IMR-90 (cell line): ENCODE data around the gene PGA3. TPM values are rescaled to one million over a fixed set of nuclear protein-coding genes. Genes with fewer than 3 reads are reported as not detected.

ENCODE experiments used
- ATAC-seq: fragments of 200-7000 bp; cut with Tn5 transposase; 2 replicates; pipeline ENCODE4 v1.9.1; 2020; ENCODE audit warnings: low read depth, mild to moderate bottlenecking, moderate library complexity
- BruUV-seq: library from RNA; stranded (reverse); fragments of 400-500 nt; replicated peaks from 2 replicates; lab custom pipeline; 2021; lab: Mats Ljungman, UMichigan
- CTCF ChIA-PET: fragments of 300-600 bp; formaldehyde crosslinking; extraction: SDS; loops from one replicate; lab custom pipeline; 2021; ENCODE audit warnings: antibody characterized with exemption; lab: Yijun Ruan, JAX
- POLR2A ChIA-PET: fragments of 300-600 bp; sonication (Branson Sonifier 250); formaldehyde crosslinking; loops from one replicate; lab custom pipeline; 2022; ENCODE audit warnings: antibody characterized with exemption; ENCODE audit not compliant: unreplicated experiment; lab: Charles Lee
- DNase-seq: peaks from one replicate; pipeline ENCODE4 v3.0.0; 2013
- H2AFZ ChIP-seq: replicated peaks from 2 replicates; pipeline ENCODE3; 2013; ENCODE audit warnings: low read length, mild to moderate bottlenecking; ENCODE audit not compliant: poor library complexity
- H2AK5ac ChIP-seq: 2 replicates; pipeline ENCODE4 v1.6.1; 2013; ENCODE audit warnings: low read depth, low read length, inconsistent platforms
- H2AK9ac ChIP-seq: replicated peaks from 2 replicates; pipeline ENCODE3; 2013; ENCODE audit warnings: mild to moderate bottlenecking, low read depth, low read length, moderate library complexity; ENCODE audit not compliant: poor library complexity
- H2BK120ac ChIP-seq: 2 replicates; pipeline ENCODE4 v1.6.1; 2013; ENCODE audit warnings: low read depth, low read length, inconsistent platforms
- H2BK15ac ChIP-seq: 3 replicates; pipeline ENCODE4 v1.6.1; 2013; ENCODE audit warnings: low read depth, low read length, inconsistent platforms
- H2BK20ac ChIP-seq: 2 replicates; pipeline ENCODE4 v1.6.1; 2013; ENCODE audit warnings: low read depth, mild to moderate bottlenecking, inconsistent platforms, low read length, moderate library complexity
- H2BK5ac ChIP-seq: 2 replicates; pipeline ENCODE4 v1.6.1; 2013; ENCODE audit warnings: mild to moderate bottlenecking, low read depth, low read length, inconsistent platforms; ENCODE audit not compliant: poor library complexity, severe bottlenecking
- H3K14ac ChIP-seq: replicated peaks from 2 replicates; pipeline ENCODE4 v1.6.1; 2013; ENCODE audit warnings: low read depth, low read length, inconsistent platforms
- H3K18ac ChIP-seq: 2 replicates; pipeline ENCODE4 v1.6.1; 2013; ENCODE audit warnings: low read depth, low read length, control low read depth
- H3K23ac ChIP-seq: 2 replicates; pipeline ENCODE4 v1.6.1; 2013; ENCODE audit warnings: low read depth, low read length, inconsistent platforms
- H3K27ac ChIP-seq: 2 replicates; pipeline ENCODE4 v1.5.1; 2013; ENCODE audit warnings: mild to moderate bottlenecking, control low read depth, low read length; ENCODE audit not compliant: insufficient read depth
- H3K27me3 ChIP-seq: 2 replicates; pipeline ENCODE4 v1.6.1; 2013; ENCODE audit warnings: low read length; ENCODE audit not compliant: control insufficient read depth, insufficient read depth
- H3K36me3 ChIP-seq: 2 replicates; pipeline ENCODE4 v1.6.1; 2013; ENCODE audit warnings: low read length, mixed read lengths; ENCODE audit not compliant: control insufficient read depth, insufficient read depth
- H3K4ac ChIP-seq: 2 replicates; pipeline ENCODE4 v1.6.1; 2013; ENCODE audit warnings: low read depth, low read length, inconsistent platforms
- H3K4me1 ChIP-seq: 2 replicates; pipeline ENCODE4 v1.6.1; 2013; ENCODE audit warnings: low read length, mixed read lengths; ENCODE audit not compliant: control insufficient read depth, insufficient read depth
- H3K4me2 ChIP-seq: 2 replicates; pipeline ENCODE4 v1.6.1; 2013; ENCODE audit warnings: low read depth, mild to moderate bottlenecking, control low read depth, low read length, moderate library complexity
- H3K4me3 ChIP-seq: 2 replicates; pipeline ENCODE4 v1.5.1; 2013; ENCODE audit warnings: low read depth, mild to moderate bottlenecking, control low read depth, low read length, moderate library complexity; ENCODE audit not compliant: insufficient read depth
- H3K56ac ChIP-seq: 2 replicates; pipeline ENCODE4 v1.6.1; 2013; ENCODE audit warnings: low read length, inconsistent platforms; ENCODE audit not compliant: insufficient read depth; ENCODE audit errors: extremely low read depth
- H3K79me1 ChIP-seq, 2 experiments: 2 replicates each; pipeline ENCODE4 v1.6.1; 2013; ENCODE audit warnings: low read length in 2 of 2, inconsistent platforms in 1 of 2, low read depth in 1 of 2
- H3K9ac ChIP-seq: 2 replicates; pipeline ENCODE4 v1.6.1; 2013; ENCODE audit warnings: low read depth, low read length, control low read depth
- H3K9me1 ChIP-seq: 2 replicates; pipeline ENCODE4 v1.6.1; 2013; ENCODE audit warnings: low read length, inconsistent platforms; ENCODE audit not compliant: insufficient read depth
- H3K9me3 ChIP-seq: 2 replicates; pipeline ENCODE4 v1.6.1; 2013; ENCODE audit warnings: low read length; ENCODE audit not compliant: control insufficient read depth, insufficient read depth
- H4K20me1 ChIP-seq: 2 replicates; pipeline ENCODE4 v1.6.1; 2013; ENCODE audit warnings: low read length, inconsistent platforms; ENCODE audit not compliant: insufficient read depth
- H4K5ac ChIP-seq: 2 replicates; pipeline ENCODE4 v1.6.1; 2013; ENCODE audit warnings: mild to moderate bottlenecking, low read depth, low read length, control low read depth
- H4K8ac ChIP-seq, 2 experiments: 2 replicates each; pipeline ENCODE4 v1.6.1; 2013; ENCODE audit warnings: low read depth in 2 of 2, low read length in 2 of 2, control low read depth in 1 of 2, inconsistent platforms in 1 of 2
- H4K91ac ChIP-seq: 2 replicates; pipeline ENCODE4 v1.6.1; 2013; ENCODE audit warnings: low read depth, low read length, inconsistent platforms; ENCODE audit not compliant: insufficient read depth
- BHLHE40 ChIP-seq: fragments of 150-350 bp; IDR thresholded peaks from 2 replicates; pipeline ENCODE4 v1.6.1; 2016; ENCODE audit warnings: mild to moderate bottlenecking, low read depth, low read length
- SMC3 ChIP-seq: fragments of 150-350 bp; IDR thresholded peaks from 2 replicates; pipeline ENCODE4 v1.6.1; 2016; ENCODE audit warnings: low read depth, mild to moderate bottlenecking, antibody characterized with exemption, low read length, moderate library complexity
- WGBS, 2 experiments: methylation state at CpG; one replicate each; pipeline versions ENCODE4 v1.1.5 to v1.1.7; 2013; ENCODE audit warnings: missing lambda C conversion rate in 2 of 2; ENCODE audit not compliant: insufficient read length in 1 of 2; ENCODE audit errors: extremely low coverage in 2 of 2; 5-methylcytosine and 5-hydroxymethylcytosine counted together
- dilution Hi-C: fragments of 300-500 bp; cut with HindIII; formaldehyde crosslinking; loops from one replicate; pipeline ENCODE4 v1.14.3; 2018; ENCODE audit warnings: low sequenced_read_pairs; ENCODE audit not compliant: unreplicated experiment
- in situ Hi-C: fragments of 300-500 bp; cut with MboI; formaldehyde crosslinking; loops from 3 replicates; pipeline ENCODE4 v1.14.3; 2019; ENCODE audit warnings: low sequenced_read_pairs, inconsistent platforms, mixed read lengths
- intact Hi-C: fragments of 100-400 bp; cut with micrococcal nuclease; formaldehyde crosslinking; loops from 2 replicates; pipeline ENCODE4 v1.10.0; 2022
- polyA plus RNA-seq, 3 experiments: library from polyadenylated mRNA; depleted of rRNA; stranded (reverse); fragments of >200 nt; gene quantifications; 2 replicates each; pipeline ENCODE4 v1.2.3, GENCODE V29; 2012; ENCODE audit warnings: low replicate concordance in 1 of 3
- total RNA-seq: library from RNA; depleted of rRNA; stranded (reverse); fragments of >200 nt; gene quantifications from 2 replicates; pipeline ENCODE4 v1.2.3, GENCODE V29; 2012

PGA3 gene
- total and polyA plus RNA-seq, 2 of the 4 experiments (the other 2 are of a cell fraction): 0.18 TPM; not detected in 1

DNA sequence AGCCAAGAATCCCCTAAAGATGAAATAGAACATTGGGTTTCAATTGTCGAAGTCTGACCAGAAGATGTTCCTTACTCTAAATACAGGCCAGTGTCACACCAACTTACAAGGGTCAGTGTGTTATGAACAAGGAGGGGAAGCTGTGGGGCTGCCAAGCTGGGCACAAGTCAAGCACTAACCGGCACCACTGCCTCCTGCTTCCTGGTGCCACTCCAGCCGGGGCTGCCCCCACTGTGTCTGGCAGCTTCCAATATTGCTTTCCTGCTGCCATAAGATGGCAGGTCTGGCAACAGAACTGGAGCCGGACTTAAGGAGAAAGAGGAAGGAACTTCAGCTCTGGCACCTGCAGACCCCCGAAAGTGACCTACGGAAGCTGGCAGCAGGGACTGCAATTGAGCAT, 28.4 kb upstream of the PGA3 start:
- Histone ChIP-seq H3K4me1 (no peaks in the 10 kb centered on the region), H3K9ac (no peak overlapping the region), H3K56ac (no peak overlapping the region), H3K4ac (no peak overlapping the region), H3K9me3 (no peaks in the 10 kb centered on the region; the same call in 1 of the 2 replicates), H2BK15ac (no peak overlapping the region), H3K4me3 (no peak overlapping the region), H3K27ac (no peak overlapping the region), H4K8ac (no peak overlapping the region), H3K14ac (no peak overlapping the region), H3K23ac (no peak overlapping the region), H2AK5ac (no peak overlapping the region), H2AFZ (no peak overlapping the region), H4K91ac (no peak overlapping the region), H3K27me3 (peaks cover 52% of the 10 kb centered on the region), H3K36me3 (no peaks in the 10 kb centered on the region), H4K20me1 (no peaks in the 10 kb centered on the region), H2BK5ac (no peak overlapping the region), H2AK9ac (no peak overlapping the region), H3K4me2 (no peak overlapping the region), H3K79me1 (no peaks in the 10 kb centered on the region), H2BK120ac (no peak overlapping the region), H3K9me1 (no peaks in the 10 kb centered on the region), H3K18ac (no peak overlapping the region), H4K5ac (no peak overlapping the region), H2BK20ac (no peak overlapping the region)
- BruUV-seq: no TSS peak
- intact Hi-C loops (loop anchor here (5.0 kb wide), 2 partner anchors 268 to 343 kb away; partner anchors contain the start of gene PRPF19), dilution Hi-C loops (no loop called here), in situ Hi-C loops (no loop called here)
- DNase-seq (no peak), ATAC-seq (no peak)
- CTCF ChIA-PET: interaction anchor here (1.9 to 3.0 kb wide), 2 partner anchors 11 to 275 kb away, joined by 5 to 11 read pairs; no protein-coding TSS in a partner anchor
- WGBS, 2 experiments: 100% methylated on average over 1 of the region's 6 CpGs; no CpG with 5 or more reads in 1 of the 2 experiments
- POLR2A ChIA-PET: no interaction called here
- TF ChIP-seq BHLHE40 (no peak), SMC3 (no peak)
